K562 (cell line): ENCODE results near the gene SSU72. TPM values are rescaled to one million over a fixed set of nuclear protein-coding genes. Genes with fewer than 3 reads are reported as not detected.

Experiments
- ATAC-seq: fragments of 200-7000 bp; cut with Tn5 transposase; 3 replicates; pipeline ENCODE4 v1.9.1; 2020; ENCODE audit warnings: moderate library complexity
- BruUV-seq: library from RNA; stranded (reverse); fragments of 400-500 nt; replicated peaks from 2 replicates; lab custom pipeline; 2021; lab: Mats Ljungman, UMichigan
- CTCF ChIA-PET: fragments of 300-600 bp; formaldehyde crosslinking; extraction: SDS; loops from one replicate; lab custom pipeline; 2021; ENCODE audit warnings: low intra/inter-chr PET ratio; lab: Yijun Ruan, JAX
- POLR2A ChIA-PET: fragments of 300-600, 350-650 bp; sonication (Branson Sonifier 250); formaldehyde crosslinking; extraction: SDS; loops from one replicate; lab custom pipeline; 2021; ENCODE audit warnings: antibody characterized with exemption, inconsistent platforms; lab: Yijun Ruan, JAX
- DNase-seq, 4 experiments: peaks; one replicate each; pipeline versions ENCODE4 v3.0.0 to v3.0.0-alpha.2; 2011 to 2018; ENCODE audit warnings: low spot score in 3 of 4, mixed read lengths in 3 of 4; ENCODE audit errors: extremely low read depth in 1 of 4
- FAIRE-seq: peaks from 2 replicates; lab custom pipeline; 2011; peaks lifted over from hg19 to GRCh38; lab: Jason Lieb, UNC
- H2AFZ ChIP-seq: 2 replicates; pipeline ENCODE4 v1.6.0; 2011; ENCODE audit warnings: low read depth, low read length, control low read depth, inconsistent platforms
- H3K27ac ChIP-seq: fragments of 200-600 bp; 3 replicates; pipeline ENCODE4 v1.8.0; 2011; ENCODE audit warnings: low read depth, mild to moderate bottlenecking, control low read depth, inconsistent platforms, low read length, moderate library complexity, mixed read lengths; ENCODE audit errors: extremely low read depth
- H3K27me3 ChIP-seq, 2 experiments: fragments of 300-600 bp in 1 of 2; 2 replicates in 1 of 2; 3 replicates in 1 of 2; pipeline versions ENCODE4 v1.6.0 to v1.8.0; 2011; ENCODE audit warnings: inconsistent platforms in 2 of 2, low read length in 2 of 2, mild to moderate bottlenecking in 1 of 2, mixed read lengths in 1 of 2, moderate library complexity in 1 of 2; ENCODE audit not compliant: control insufficient read depth in 2 of 2, insufficient read depth in 2 of 2
- H3K36me3 ChIP-seq: fragments of 300-600 bp; 3 replicates; pipeline ENCODE4 v1.8.0; 2011; ENCODE audit warnings: mild to moderate bottlenecking, low read length, inconsistent platforms; ENCODE audit not compliant: control insufficient read depth, insufficient read depth
- H3K4me1 ChIP-seq, 2 experiments: fragments of 200-600 bp in 1 of 2; replicated peaks in 1 of 2; 2 replicates in 1 of 2; 3 replicates in 1 of 2; pipeline versions ENCODE4 v1.5.1 to v1.8.0; 2011; ENCODE audit warnings: inconsistent platforms in 2 of 2, low read length in 2 of 2, mild to moderate bottlenecking in 1 of 2, mixed read lengths in 1 of 2, moderate library complexity in 1 of 2; ENCODE audit not compliant: control insufficient read depth in 2 of 2, insufficient read depth in 2 of 2
- H3K4me2 ChIP-seq: 2 replicates; pipeline ENCODE4 v1.6.1; 2011; ENCODE audit warnings: low read length, control low read depth, inconsistent platforms, mixed read lengths; ENCODE audit not compliant: insufficient read depth
- H3K4me3 ChIP-seq: fragments of 200-600 bp; sonication (generic), shearing (Covaris generic); 2 replicates; pipeline ENCODE4 v1.5.1; 2016; ENCODE audit warnings: control low read depth, inconsistent platforms
- H3K79me2 ChIP-seq: fragments of 200-600 bp; 3 replicates; pipeline ENCODE4 v1.8.0; 2011; ENCODE audit warnings: low read length, inconsistent platforms; ENCODE audit not compliant: control insufficient read depth, insufficient read depth
- H3K9ac ChIP-seq, 2 experiments: 2 replicates each; pipeline versions ENCODE4 v1.6.0 to v1.6.1; 2011; ENCODE audit warnings: low read depth in 2 of 2, low read length in 2 of 2, control low read depth in 1 of 2, inconsistent platforms in 1 of 2, mild to moderate bottlenecking in 1 of 2, mixed read lengths in 1 of 2; ENCODE audit not compliant: insufficient read depth in 1 of 2
- H3K9me1 ChIP-seq: one replicate; pipeline ENCODE4 v1.6.0; 2011; ENCODE audit warnings: inconsistent platforms, mild to moderate bottlenecking, low read length, moderate library complexity; ENCODE audit not compliant: control insufficient read depth, insufficient read depth
- H3K9me3 ChIP-seq: replicated peaks from 2 replicates; pipeline ENCODE4 v1.5.1; 2011; ENCODE audit warnings: low read depth, low read length, inconsistent platforms; ENCODE audit not compliant: control insufficient read depth, insufficient read depth
- H4K20me1 ChIP-seq: replicated peaks from 2 replicates; pipeline ENCODE4 v1.6.1; 2011; ENCODE audit warnings: low read length, inconsistent platforms, mixed read lengths; ENCODE audit not compliant: control insufficient read depth, insufficient read depth
- ESRRA ChIP-seq: fragments of 450-650 bp; IDR thresholded peaks from 2 replicates; pipeline ENCODE4 v1.6.1; 2014; ENCODE audit warnings: low read depth, mild to moderate bottlenecking, moderate library complexity, borderline replicate concordance
- MTA1 ChIP-seq: fragments of 450-650 bp; IDR thresholded peaks from 2 replicates; pipeline ENCODE4 v1.6.1; 2017; ENCODE audit warnings: borderline replicate concordance
- PML ChIP-seq: IDR thresholded peaks from 2 replicates; pipeline ENCODE4 v1.6.1; 2012; ENCODE audit warnings: low read length, inconsistent platforms
- POLR2G ChIP-seq: fragments of 200-400 bp; formaldehyde crosslinking; IDR thresholded peaks from 2 replicates; pipeline ENCODE4 v1.6.1; 2017; ENCODE audit warnings: low read depth, mild to moderate bottlenecking, antibody characterized with exemption, low read length, moderate library complexity
- ZNF165 ChIP-seq: fragments of 250-450 bp; sonication (Bioruptor Pico); IDR thresholded peaks from 2 replicates; pipeline ENCODE4 v1.4.0; 2020; ENCODE audit warnings: borderline replicate concordance
- ZNF197 ChIP-seq: fragments of 200-800 bp; sonication (Bioruptor generic); IDR thresholded peaks from 2 replicates; pipeline ENCODE4 v1.6.1; 2016; ENCODE audit warnings: low read depth, missing genetic modification characterization, missing compliant biosample characterization
- WGBS: fragments of 100-300 bp; shearing (Covaris generic); methylation state at CpG from one replicate; pipeline ENCODE4 v1.1.6; 2016; ENCODE audit warnings: low coverage, mixed read lengths; ENCODE audit not compliant: insufficient coverage; ENCODE audit errors: missing lambda C conversion rate; 5-methylcytosine and 5-hydroxymethylcytosine counted together
- in situ Hi-C: fragments of 300-500 bp; cut with MboI; formaldehyde crosslinking; loops from 4 replicates; pipeline ENCODE4 v1.15.0; 2018; ENCODE audit warnings: inconsistent platforms, mixed read lengths
- intact Hi-C: fragments of 100-400 bp; cut with micrococcal nuclease; formaldehyde crosslinking; loops from 2 replicates; pipeline ENCODE4 v1.14.2; 2022
- polyA plus RNA-seq, 8 experiments: library from polyadenylated mRNA; depleted of rRNA in 4 of 8; stranded (reverse) in 5 of 8; unstranded in 3 of 8; fragments of >200 nt; fragmentation: Nextera tagmentation in 2 of 8; fragmentation: Illumina TruSeq in 1 of 8; extraction: Ambion mirVana in 2 of 8; extraction: Trizol in 1 of 8; gene quantifications; 2 replicates each; pipeline versions ENCODE4 v1.2.1 to v1.2.3, GENCODE V29; 2011 to 2014; ENCODE audit warnings: inconsistent platforms in 1 of 8, missing spikeins in 1 of 8
- total RNA-seq, 7 experiments: library from RNA; depleted of rRNA in 6 of 7; stranded (reverse); fragments of >200 nt in 6 of 7; fragmentation: Illumina TruSeq in 2 of 7; extraction: Trizol in 2 of 7; gene quantifications; 2 replicates each; pipeline versions ENCODE4 v1.2.1 to v1.2.3, GENCODE V29; 2011 to 2021; ENCODE audit warnings: low replicate concordance in 1 of 7

Gene SSU72
- total and polyA plus RNA-seq, 9 of the 15 experiments (the other 6 are each of a cell fraction or from before 2014, with no cell fraction given) = 70.8 to 201 (median 94.6) TPM

DNA sequence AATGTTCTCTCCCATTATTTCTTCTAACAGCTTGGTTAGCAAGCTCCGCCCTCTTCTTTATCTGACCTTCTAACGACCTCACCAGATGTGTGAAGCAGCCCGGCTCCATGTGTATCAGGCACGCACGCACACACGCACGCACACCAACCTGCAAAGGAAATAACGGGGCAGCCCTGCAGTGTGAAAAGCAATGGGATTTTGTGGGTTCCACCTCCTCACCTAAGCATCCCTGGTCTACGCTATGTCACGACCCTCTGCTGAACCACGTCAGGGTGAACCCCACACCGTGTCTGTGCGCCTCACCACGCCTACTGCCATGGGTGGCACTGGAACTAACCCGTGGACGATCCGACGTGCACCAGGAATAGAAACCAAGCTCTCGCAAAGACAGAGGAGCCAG is 10.4 kb downstream of the SSU72 start (continued):
- peak; percentile 78 for TF ChIP-seq ESRRA
- TF ChIP-seq, all 486 proteins: peak for 10

DNA sequence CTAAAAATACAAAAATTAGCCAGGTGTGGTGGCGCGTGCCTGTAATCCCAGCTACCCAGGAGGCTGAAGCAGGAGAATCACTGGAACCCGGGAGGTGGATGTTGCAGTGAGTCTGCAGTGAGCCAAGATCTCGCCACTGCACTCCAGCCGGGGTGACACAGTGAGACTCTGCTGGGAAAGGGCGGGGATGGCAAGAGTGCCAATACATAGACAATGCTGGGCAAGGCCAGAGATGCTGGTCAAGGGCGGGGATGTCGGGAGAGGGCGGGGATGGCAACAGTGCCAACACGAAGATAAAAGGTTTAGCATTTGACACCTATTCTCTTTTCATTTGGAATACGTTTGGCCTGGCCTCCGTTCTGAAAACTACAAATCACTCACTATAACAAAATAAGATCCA is 11.0 kb downstream of the SSU72 start:
- no peak overlapping the region for H3K9ac ChIP-seq
- no peak overlapping the region for H2AFZ ChIP-seq
- in situ Hi-C loops = no loop called here
- no peak overlapping the region for H3K27ac ChIP-seq
- peaks cover 72% of the 10 kb centered on the region for H3K79me2 ChIP-seq
- no peak for ATAC-seq
- peaks cover 94% of the 10 kb centered on the region for H3K36me3 ChIP-seq
- TF ChIP-seq POLR2G (0 out of 2 replicates have a peak, but pooled peaks have one; percentile 6), ZNF165 (no peak), MTA1 (no peak), ZNF197 (CRISPR knock-in tag) (no peak), PML (0 out of 2 replicates have a peak, but pooled peaks have one; percentile 13)
- TF ChIP-seq, all 486 proteins: peak for 2
- BruUV-seq = no TSS peak
- 94% methylated on average over 12 of the region's 12 CpGs for WGBS
- H3K27me3 ChIP-seq = no peaks in the 10 kb centered on the region
- H3K9me3 ChIP-seq = peaks cover 4% of the 10 kb centered on the region; the same call in 1 of the 2 replicates
- no peak overlapping the region for H3K4me2 ChIP-seq
- ChIA-PET POLR2A (interaction anchor here (0.9 to 1.7 kb wide), 4 partner anchors 8 to 19 kb away, joined by 3 to 4 read pairs (median 4); no protein-coding TSS in a partner anchor), CTCF (interaction anchor here (0.5 kb wide), 1 partner anchor 95 kb away, joined by 3 read pairs; the partner anchor contains the start of gene CDK11B)
- DNase-seq (no peak), FAIRE-seq (no peak)
- intact Hi-C loops = no loop called here
- no peak overlapping the region for H3K4me3 ChIP-seq
- peaks cover 3 to 23% of the 10 kb centered on the region in 2 experiments; a peak in 3 of 5 replicates for H3K4me1 ChIP-seq
- no peaks in the 10 kb centered on the region for H3K9me1 ChIP-seq
- H4K20me1 ChIP-seq = peaks cover 17% of the 10 kb centered on the region
